HEK293 (cell line): ENCODE data around the gene MACROH2A1.

Source experiments
- CTCF ChIA-PET: fragments of 350-600 bp; formaldehyde crosslinking; extraction: SDS; loops from one replicate; lab custom pipeline; 2021; ENCODE audit warnings: antibody characterized with exemption; lab: Yijun Ruan, JAX
- POLR2A ChIA-PET: fragments of 300-600 bp; formaldehyde crosslinking; extraction: SDS; loops from one replicate; lab custom pipeline; 2020; ENCODE audit warnings: antibody characterized with exemption, inconsistent platforms; lab: Yijun Ruan, JAX
- H3K27ac ChIP-seq: fragments of 200-500 bp; sonication (Bioruptor generic); 2 replicates; pipeline ENCODE4 v1.5.1; 2014; ENCODE audit warnings: low read depth, low read length, control low read depth, inconsistent platforms; ENCODE audit errors: extremely low read depth
- H3K36me3 ChIP-seq, 2 experiments: fragments of 200-500 bp in 1 of 2; sonication (Bioruptor generic) in 1 of 2; 1 replicate in 1 of 2; 2 replicates in 1 of 2; pipeline ENCODE4 v1.5.1; 2014 to 2017; ENCODE audit warnings: inconsistent platforms in 2 of 2, low read length in 2 of 2; ENCODE audit not compliant: control insufficient read depth in 2 of 2, insufficient read depth in 1 of 2
- H3K4me1 ChIP-seq: fragments of 200-500 bp; sonication (Bioruptor generic); 2 replicates; pipeline ENCODE4 v1.5.1; 2014; ENCODE audit warnings: mild to moderate bottlenecking, low read length, inconsistent platforms; ENCODE audit not compliant: control insufficient read depth, insufficient read depth
- H3K4me3 ChIP-seq: 2 replicates; pipeline ENCODE4 v1.5.1; 2011; ENCODE audit warnings: low read depth, mild to moderate bottlenecking, control low read depth, low read length, moderate library complexity
- H3K9me3 ChIP-seq: fragments of 200-500 bp; sonication (Bioruptor generic); 2 replicates; pipeline ENCODE4 v1.5.1; 2014; ENCODE audit warnings: low read depth, low read length, inconsistent platforms; ENCODE audit not compliant: control insufficient read depth, insufficient read depth
- ATF2 ChIP-seq: fragments of 450-650 bp; formaldehyde crosslinking; IDR thresholded peaks from 2 replicates; pipeline ENCODE4 v1.5.1; 2016; ENCODE audit warnings: missing biosample characterization, missing genetic modification characterization, low read depth
- EGR2 ChIP-seq: fragments of 450-650 bp; formaldehyde crosslinking; IDR thresholded peaks from 2 replicates; pipeline ENCODE4 v1.5.1; 2016; ENCODE audit warnings: low read depth, missing biosample characterization, missing genetic modification characterization
- HOXD13 ChIP-seq: sonication (generic); formaldehyde crosslinking; IDR thresholded peaks from 2 replicates; pipeline ENCODE4 v1.8.0; 2022; ENCODE audit warnings: missing genetic modification reagents, borderline replicate concordance
- OSR2 ChIP-seq: fragments of 450-650 bp; formaldehyde crosslinking; IDR thresholded peaks from 2 replicates; pipeline ENCODE4 v1.5.1; 2016; ENCODE audit warnings: missing biosample characterization, missing genetic modification characterization
- PATZ1 ChIP-seq: fragments of 450-650 bp; formaldehyde crosslinking; IDR thresholded peaks from 2 replicates; pipeline ENCODE4 v1.5.1; 2016; ENCODE audit warnings: missing biosample characterization, missing genetic modification characterization
- PRDM10 ChIP-seq: fragments of 450-650 bp; formaldehyde crosslinking; IDR thresholded peaks from 2 replicates; pipeline ENCODE4 v1.5.1; 2016; ENCODE audit warnings: missing biosample characterization, missing genetic modification characterization
- RBAK ChIP-seq: fragments of 450-650 bp; formaldehyde crosslinking; IDR thresholded peaks from 2 replicates; pipeline ENCODE4 v1.5.1; 2016; ENCODE audit warnings: missing biosample characterization, missing genetic modification characterization
- YY2 ChIP-seq: fragments of 450-650 bp; formaldehyde crosslinking; IDR thresholded peaks from 2 replicates; pipeline ENCODE4 v1.5.1; 2016; ENCODE audit warnings: missing biosample characterization, missing genetic modification characterization
- ZNF121 ChIP-seq: fragments of 450-650 bp; formaldehyde crosslinking; IDR thresholded peaks from 2 replicates; pipeline ENCODE4 v1.5.1; 2016; ENCODE audit warnings: missing biosample characterization, missing genetic modification characterization
- ZNF132 ChIP-seq: fragments of 450-650 bp; formaldehyde crosslinking; IDR thresholded peaks from 2 replicates; pipeline ENCODE4 v1.5.1; 2017; ENCODE audit warnings: missing biosample characterization, missing genetic modification characterization, borderline replicate concordance
- ZNF26 ChIP-seq: fragments of 450-650 bp; formaldehyde crosslinking; IDR thresholded peaks from 2 replicates; pipeline ENCODE4 v1.5.1; 2016; ENCODE audit warnings: missing biosample characterization, missing genetic modification characterization
- ZNF266 ChIP-seq: fragments of 450-650 bp; formaldehyde crosslinking; IDR thresholded peaks from 2 replicates; pipeline ENCODE4 v1.5.1; 2016; ENCODE audit warnings: missing biosample characterization, missing genetic modification characterization, low read depth
- ZNF311 ChIP-seq: fragments of 450-650 bp; formaldehyde crosslinking; IDR thresholded peaks from 2 replicates; pipeline ENCODE4 v1.5.1; 2017; ENCODE audit warnings: missing biosample characterization, missing genetic modification characterization, borderline replicate concordance
- ZNF335 ChIP-seq: fragments of 450-650 bp; formaldehyde crosslinking; conservative IDR thresholded peaks from 2 replicates; pipeline ENCODE4 v1.5.1; 2016; ENCODE audit warnings: missing biosample characterization, missing genetic modification characterization
- ZNF473 ChIP-seq: fragments of 450-650 bp; formaldehyde crosslinking; IDR thresholded peaks from 2 replicates; pipeline ENCODE4 v1.5.1; 2017; ENCODE audit warnings: missing biosample characterization, missing genetic modification characterization
- ZNF600 ChIP-seq: fragments of 450-650 bp; formaldehyde crosslinking; IDR thresholded peaks from 2 replicates; pipeline ENCODE4 v1.5.1; 2016; ENCODE audit warnings: missing biosample characterization, missing genetic modification characterization
- ZNF626 ChIP-seq: fragments of 450-650 bp; sonication (Bioruptor Pico); formaldehyde crosslinking; IDR thresholded peaks from 2 replicates; pipeline ENCODE4 v1.5.1; 2018; ENCODE audit warnings: missing biosample characterization, missing genetic modification characterization, inconsistent platforms
- ZNF843 ChIP-seq: fragments of 450-650 bp; formaldehyde crosslinking; IDR thresholded peaks from 2 replicates; pipeline ENCODE4 v1.5.1; 2016; ENCODE audit warnings: missing biosample characterization, missing genetic modification characterization

The MACROH2A1 gene

GRCh38 chr5:135446206-135446605, 47.2 kb upstream of the MACROH2A1 start:
- POLR2A ChIA-PET, result no interaction called here
- no peaks in the 10 kb centered on the region for H3K36me3 ChIP-seq
- no peaks in the 10 kb centered on the region for H3K9me3 ChIP-seq
- no peak overlapping the region for H3K27ac ChIP-seq
- H3K4me1 ChIP-seq, result no peaks in the 10 kb centered on the region
- no peak overlapping the region for H3K4me3 ChIP-seq
- no peak for TF ChIP-seq ZNF843 (tag by site-specific recombination)
- TF ChIP-seq, all 188 proteins: peak for 0
- CTCF ChIA-PET, result interaction anchor here (1.2 to 4.5 kb wide), 5 partner anchors 11 to 120 kb away, joined by 3 to 39 read pairs (median 10); no protein-coding TSS in a partner anchor

GRCh38 chr5:135445306-135445985, 46.4 kb upstream of the MACROH2A1 start:
- Histone ChIP-seq H3K9me3 (no peaks in the 10 kb centered on the region), H3K4me3 (no peak overlapping the region), H3K4me1 (no peaks in the 10 kb centered on the region), H3K27ac (no peak overlapping the region), H3K36me3 (no peaks in the 10 kb centered on the region)
- TF ChIP-seq ZNF600 (tag by site-specific recombination) (no peak), ZNF626 (tag by site-specific recombination) (no peak), ZNF311 (tag by site-specific recombination) (no peak)
- ChIA-PET CTCF (interaction anchor here (0.6 to 4.5 kb wide), 6 partner anchors 12 to 120 kb away, joined by 3 to 39 read pairs (median 8); no protein-coding TSS in a partner anchor), POLR2A (no interaction called here)

- no peaks in the 10 kb centered on the region for H3K36me3 ChIP-seq
- H3K4me1 ChIP-seq, result no peaks in the 10 kb centered on the region
- ChIA-PET POLR2A (no interaction called here), CTCF (interaction anchor here (0.6 to 3.1 kb wide), 8 partner anchors 12 to 772 kb away, joined by 3 to 10 read pairs (median 3); no protein-coding TSS in a partner anchor)
- no peak overlapping the region for H3K27ac ChIP-seq
- TF ChIP-seq ATF2 (tag by site-specific recombination), result no peak
- no peak for TF ChIP-seq ZNF335
- TF ChIP-seq RBAK, result no peak
- TF ChIP-seq OSR2, result no peak
- no peak for TF ChIP-seq ZNF26 (tag by site-specific recombination)
- no peak for TF ChIP-seq PATZ1 (tag by site-specific recombination)
- TF ChIP-seq PRDM10 (tag by site-specific recombination), result no peak
- TF ChIP-seq ZNF266, result no peak
- TF ChIP-seq ZNF132 (tag by site-specific recombination), result no peak
- TF ChIP-seq YY2 (tag by site-specific recombination), result no peak
- no peak for TF ChIP-seq HOXD13 (CRISPR knock-in tag)
- TF ChIP-seq EGR2 (tag by site-specific recombination), result no peak
- no peak for TF ChIP-seq ZNF473 (tag by site-specific recombination)
- TF ChIP-seq ZNF121 (tag by site-specific recombination), result no peak
- no peaks in the 10 kb centered on the region for H3K9me3 ChIP-seq
- no peak overlapping the region for H3K4me3 ChIP-seq
Measured at GRCh38 chr5:135444881-135445280, 45.9 kb upstream of the MACROH2A1 start.
